ENCODE measurements around the gene TRAPPC3.
A peak's percentile ranks its signal among the peaks of the same experiment; 100 is the strongest.

The TRAPPC3 gene

GRCh38 chr1:36092166-36092797 lies 57.0 kb downstream of the TRAPPC3 start:
- Histone ChIP-seq H3K36me3 (peaks cover 31 to 65% (median 42%) of the 10 kb centered on the region in 3 donors), H3K4me1 (peaks cover 0 to 52% (median 33%) of the 10 kb centered on the region in 4 donors), H3K27me3 (peaks cover 0 to 3% of the 10 kb centered on the region in 2 donors), H3K4me3 (no peak overlapping the region), H3K9me3 (no peaks in the 10 kb centered on the region), H3K27ac (no peak overlapping the region)
- intact Hi-C loops (cut with DNase I; ENCODE audit: low total_unique reads) = no loop called here
- peak in 1 of 2 donors; percentile 42 for DNase-seq
- TF ChIP-seq CTCF (IDR thresholded peaks at IDR 0.05) = no peak

GRCh38 chr1:36091698-36092097 lies 57.6 kb downstream of the TRAPPC3 start:
- TF ChIP-seq CTCF (IDR thresholded peaks at IDR 0.05) = no peak

GRCh38 chr1:36091141-36091540 lies 58.1 kb downstream of the TRAPPC3 start:
- H3K27ac ChIP-seq = no peak overlapping the region
- H3K27me3 ChIP-seq = peaks cover 0 to 7% of the 10 kb centered on the region in 2 donors
- intact Hi-C loops (cut with DNase I; ENCODE audit: low total_unique reads) = no loop called here

More at GRCh38 chr1:36091698-36092097, 57.6 kb downstream of the TRAPPC3 start:
- Histone ChIP-seq H3K9me3 (no peaks in the 10 kb centered on the region), H3K4me1 (peaks cover 0 to 52% (median 33%) of the 10 kb centered on the region in 4 donors), H3K4me3 (no peak overlapping the region), H3K27me3 (peaks cover 0 to 4% of the 10 kb centered on the region in 2 donors), H3K36me3 (peaks cover 31 to 60% (median 42%) of the 10 kb centered on the region in 3 donors), H3K27ac (no peak overlapping the region)
- intact Hi-C loops (cut with DNase I; ENCODE audit: low total_unique reads) = no loop called here
- DNase-seq = peak in 1 of 2 donors; percentile 63

GRCh38 chr1:36089393-36090121 lies 59.7 kb downstream of the TRAPPC3 start:
- no peak for TF ChIP-seq CTCF (IDR thresholded peaks at IDR 0.05)
- H3K27me3 ChIP-seq = peaks cover 0 to 20% of the 10 kb centered on the region in 2 donors
- peaks cover 0 to 46% (median 33%) of the 10 kb centered on the region in 4 donors for H3K4me1 ChIP-seq
- H3K4me3 ChIP-seq = peak overlapping the region; percentile 71 to 86
- DNase-seq = peak in 1 of 2 donors; percentile 60
- H3K27ac ChIP-seq = peak overlapping the region; percentile 87 to 90
- H3K9me3 ChIP-seq = no peaks in the 10 kb centered on the region
- peaks cover 31 to 43% (median 37%) of the 10 kb centered on the region in 3 donors for H3K36me3 ChIP-seq
- intact Hi-C loops (cut with DNase I; ENCODE audit: low total_unique reads) = no loop called here

More at GRCh38 chr1:36091141-36091540, 58.1 kb downstream of the TRAPPC3 start:
- H3K4me3 ChIP-seq = no peak overlapping the region
- H3K9me3 ChIP-seq = no peaks in the 10 kb centered on the region
- H3K4me1 ChIP-seq = peaks cover 0 to 49% (median 32%) of the 10 kb centered on the region in 4 donors
- TF ChIP-seq CTCF (IDR thresholded peaks at IDR 0.05) = no peak
- DNase-seq = peak in 1 of 2 donors; percentile 53
- peaks cover 31 to 56% (median 42%) of the 10 kb centered on the region in 3 donors for H3K36me3 ChIP-seq

GRCh38 chr1:36088577-36089392 lies 60.5 kb downstream of the TRAPPC3 start, which contains the start of gene ADPRS:
Gene ADPRS (plus strand): TSS chr1:36088892. CDS start chr1:36088905, 13 bp downstream.
- Histone ChIP-seq H3K36me3 (peaks cover 24 to 36% (median 29%) of the 10 kb centered on the region in 3 donors), H3K27ac (peak within 1 kb of the TSS; percentile 87 to 90), H3K4me3 (peak within 1 kb of the TSS; percentile 71 to 86), H3K27me3 (peaks cover 0 to 28% of the 10 kb centered on the region in 2 donors), H3K4me1 (peaks cover 0 to 50% (median 41%) of the 10 kb centered on the region in 4 donors), H3K9me3 (no peaks in the 10 kb centered on the region)
- DNase-seq = peak; percentile 79 to 93
- intact Hi-C loops (cut with DNase I; ENCODE audit: low total_unique reads) = no loop called here
- TF ChIP-seq CTCF (IDR thresholded peaks at IDR 0.05) = peak; percentile 98 to 100
